ENCODE results near the gene MAG.

The MAG gene

DNA sequence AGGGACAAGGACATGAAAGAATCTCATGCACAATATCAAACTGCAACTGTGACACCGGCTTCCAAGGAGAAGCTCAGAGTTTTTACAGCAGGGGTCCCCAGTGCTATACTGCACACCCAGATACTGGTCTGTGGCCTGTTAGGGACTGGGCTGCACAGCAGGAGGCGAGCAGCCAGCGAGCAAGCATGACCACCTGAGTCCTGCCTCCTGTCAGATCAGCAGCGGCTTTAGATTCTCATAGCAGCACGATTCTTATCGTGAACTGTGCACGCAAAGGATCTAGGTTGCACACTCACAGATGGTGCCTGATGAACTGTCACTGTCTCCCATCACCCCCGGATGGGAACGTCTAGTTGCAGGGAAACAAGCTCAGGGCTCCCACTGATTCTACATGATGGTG, 23.9 kb downstream of the MAG start:
- Histone ChIP-seq H3K4me3 (no peak overlapping the region), H3K9me3 (no peaks in the 10 kb centered on the region), H3K27ac (no peak overlapping the region), H3K4me1 (no peaks in the 10 kb centered on the region), H3K27me3 (peaks cover 0 to 30% of the 10 kb centered on the region in 2 donors), H3K36me3 (no peaks in the 10 kb centered on the region)
- TF ChIP-seq, protein P1, sequence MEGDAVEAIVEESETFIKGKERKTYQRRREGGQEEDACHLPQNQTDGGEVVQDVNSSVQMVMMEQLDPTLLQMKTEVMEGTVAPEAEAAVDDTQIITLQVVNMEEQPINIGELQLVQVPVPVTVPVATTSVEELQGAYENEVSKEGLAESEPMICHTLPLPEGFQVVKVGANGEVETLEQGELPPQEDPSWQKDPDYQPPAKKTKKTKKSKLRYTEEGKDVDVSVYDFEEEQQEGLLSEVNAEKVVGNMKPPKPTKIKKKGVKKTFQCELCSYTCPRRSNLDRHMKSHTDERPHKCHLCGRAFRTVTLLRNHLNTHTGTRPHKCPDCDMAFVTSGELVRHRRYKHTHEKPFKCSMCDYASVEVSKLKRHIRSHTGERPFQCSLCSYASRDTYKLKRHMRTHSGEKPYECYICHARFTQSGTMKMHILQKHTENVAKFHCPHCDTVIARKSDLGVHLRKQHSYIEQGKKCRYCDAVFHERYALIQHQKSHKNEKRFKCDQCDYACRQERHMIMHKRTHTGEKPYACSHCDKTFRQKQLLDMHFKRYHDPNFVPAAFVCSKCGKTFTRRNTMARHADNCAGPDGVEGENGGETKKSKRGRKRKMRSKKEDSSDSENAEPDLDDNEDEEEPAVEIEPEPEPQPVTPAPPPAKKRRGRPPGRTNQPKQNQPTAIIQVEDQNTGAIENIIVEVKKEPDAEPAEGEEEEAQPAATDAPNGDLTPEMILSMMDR (IDR thresholded peaks at IDR 0.05): no peak
- intact Hi-C loops (cut with DNase I; ENCODE audit: low total_unique reads): no loop called here
- no peak for DNase-seq

DNA sequence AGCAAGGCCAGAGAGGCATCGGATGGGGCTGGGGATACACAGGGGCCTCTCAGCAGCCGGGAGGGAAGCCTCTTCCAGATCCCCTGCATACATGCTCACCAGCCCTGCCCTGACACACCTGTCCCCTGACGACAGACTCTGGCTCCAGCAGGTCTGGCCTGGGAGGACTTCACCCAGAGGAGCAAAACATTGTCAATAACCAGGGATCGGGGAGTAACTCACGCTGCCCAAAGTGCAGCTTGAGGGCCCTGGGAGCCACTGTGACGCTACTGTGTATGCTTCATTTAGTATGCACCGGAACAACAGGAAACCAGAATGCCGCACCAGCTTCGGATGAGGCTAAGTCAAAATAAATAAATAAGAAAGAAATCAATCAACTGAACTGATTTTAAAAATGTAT, 24.6 kb downstream of the MAG start:
- intact Hi-C loops (cut with DNase I; ENCODE audit: low total_unique reads): no loop called here
- Histone ChIP-seq H3K36me3 (no peaks in the 10 kb centered on the region), H3K27ac (no peak overlapping the region), H3K9me3 (no peaks in the 10 kb centered on the region), H3K27me3 (peaks cover 0 to 28% of the 10 kb centered on the region in 2 donors), H3K4me3 (no peak overlapping the region), H3K4me1 (no peaks in the 10 kb centered on the region)
- TF ChIP-seq, protein P1 (IDR thresholded peaks at IDR 0.05): no peak
- DNase-seq: no peak

DNA sequence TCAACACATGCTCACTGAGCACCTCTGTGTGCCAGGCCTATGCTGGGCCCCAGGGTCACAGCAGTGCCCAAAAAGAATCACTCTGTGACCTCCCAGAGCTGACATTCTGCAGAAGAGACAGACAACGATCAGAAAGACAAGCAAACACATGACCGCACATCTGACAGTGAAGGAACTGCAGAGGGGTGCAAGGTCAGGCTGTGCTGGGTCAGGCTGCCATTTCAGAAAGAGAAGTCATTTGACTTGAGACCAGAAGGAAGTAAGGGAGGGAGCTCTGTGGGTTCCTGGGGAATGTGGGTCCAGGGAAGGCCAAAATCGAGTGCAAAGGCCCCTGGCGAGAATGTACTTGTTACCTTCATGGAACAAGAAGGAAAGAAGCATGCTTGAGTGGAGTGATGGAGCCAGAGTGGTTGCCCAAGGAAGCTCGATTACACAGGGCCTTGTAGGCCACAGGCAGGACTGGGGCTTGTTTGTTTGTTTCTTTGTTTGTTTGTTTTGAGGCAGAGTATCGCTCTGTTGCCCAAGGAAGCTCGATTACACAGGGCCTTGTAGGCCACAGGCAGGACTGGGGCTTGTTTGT, 25.6 kb downstream of the MAG start:
- intact Hi-C loops (cut with DNase I; ENCODE audit: low total_unique reads): no loop called here
- peak in 1 of 2 donors; percentile 44 for DNase-seq
- Histone ChIP-seq H3K9me3 (peaks cover 0 to 4% (median 0%) of the 10 kb centered on the region in 3 donors), H3K4me1 (no peaks in the 10 kb centered on the region), H3K4me3 (no peak overlapping the region), H3K36me3 (no peaks in the 10 kb centered on the region), H3K27ac (no peak overlapping the region), H3K27me3 (peaks cover 0 to 19% of the 10 kb centered on the region in 2 donors)
- TF ChIP-seq, protein P1 (IDR thresholded peaks at IDR 0.05): no peak

DNA sequence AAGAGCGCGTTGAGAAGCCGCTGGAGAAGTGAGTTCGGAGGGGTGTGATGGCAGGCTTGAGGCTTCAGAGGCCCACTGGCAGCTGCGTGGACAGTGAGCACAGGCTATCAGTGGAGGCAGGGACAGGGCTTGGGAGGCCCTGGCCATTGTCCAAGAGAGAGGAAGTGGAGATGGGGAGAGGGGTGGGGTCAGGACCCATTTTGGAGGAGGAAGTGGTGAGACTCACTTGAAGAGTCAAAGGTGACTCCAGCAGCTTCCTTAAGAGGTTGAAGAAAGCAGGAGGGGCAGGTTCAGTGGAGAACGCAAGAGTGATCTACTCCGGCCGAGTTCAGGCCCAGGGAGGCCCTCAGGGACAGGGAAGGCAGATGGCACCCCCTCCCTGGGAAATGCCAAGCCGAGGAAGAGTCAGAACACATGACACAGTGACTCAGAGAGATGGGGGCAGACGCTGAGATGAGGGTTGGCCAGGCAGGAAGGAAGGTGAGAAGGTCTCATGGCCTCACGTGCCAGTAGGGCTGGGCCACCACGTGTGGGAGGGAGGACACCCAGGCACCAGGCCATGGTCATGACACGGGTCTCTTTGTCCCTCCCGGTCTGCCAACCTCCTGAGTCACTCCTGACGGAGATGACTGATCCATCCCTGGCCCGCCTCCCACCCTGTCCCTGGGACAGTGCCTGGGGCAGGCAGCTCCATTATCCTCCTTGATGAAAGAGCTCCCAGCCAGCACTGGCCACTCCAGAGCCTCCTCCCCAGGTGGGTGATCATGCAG, 26.9 kb downstream of the MAG start:
- DNase-seq: peak; percentile 62 to 77
- H3K4me3 ChIP-seq: no peak overlapping the region
- no peaks in the 10 kb centered on the region for H3K4me1 ChIP-seq
- TF ChIP-seq, protein P1 (IDR thresholded peaks at IDR 0.05): no peak
- peaks cover 0 to 4% (median 0%) of the 10 kb centered on the region in 3 donors for H3K9me3 ChIP-seq
- intact Hi-C loops (cut with DNase I; ENCODE audit: low total_unique reads): no loop called here
- H3K27ac ChIP-seq: peak overlapping the region in 1 of 2 donors; percentile 4
- no peaks in the 10 kb centered on the region for H3K36me3 ChIP-seq
- peaks cover 0 to 11% of the 10 kb centered on the region in 2 donors for H3K27me3 ChIP-seq

DNA sequence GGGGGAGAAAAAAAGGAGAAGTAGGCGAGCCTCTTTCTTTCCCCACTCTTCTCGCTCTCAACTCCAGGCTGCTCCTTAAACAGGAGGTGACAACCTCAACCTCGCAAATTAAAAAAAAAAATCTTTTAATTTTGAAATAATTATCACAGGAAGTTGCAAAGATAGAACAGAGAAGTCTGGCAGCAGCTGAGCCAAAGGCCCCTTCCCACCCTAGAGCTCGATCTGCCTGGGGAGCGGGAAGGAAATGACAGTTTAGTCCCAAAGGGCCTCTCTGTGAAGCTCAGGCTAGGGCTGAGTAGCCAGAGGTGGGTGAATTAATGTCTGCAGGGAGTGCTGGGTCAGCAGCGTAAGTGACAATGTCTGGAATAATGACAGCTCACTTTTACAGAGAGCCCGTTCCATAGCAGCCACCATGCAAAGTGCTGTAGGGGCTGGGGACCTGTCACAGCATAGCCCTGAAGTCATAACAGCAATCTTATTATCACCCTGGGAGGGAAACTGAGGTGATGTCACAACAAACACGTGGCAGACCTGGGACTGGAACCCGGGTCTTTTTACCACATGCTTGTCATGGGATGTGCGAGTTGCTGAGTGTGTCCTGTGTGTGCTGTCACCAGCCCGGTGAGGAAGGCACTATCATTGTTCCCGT, 28.2 kb downstream of the MAG start:
- Histone ChIP-seq H3K27me3 (peaks cover 0 to 10% of the 10 kb centered on the region in 2 donors), H3K4me3 (no peak overlapping the region), H3K36me3 (no peaks in the 10 kb centered on the region), H3K4me1 (no peaks in the 10 kb centered on the region), H3K27ac (no peak overlapping the region), H3K9me3 (peaks cover 0 to 4% (median 0%) of the 10 kb centered on the region in 3 donors)
- DNase-seq: no peak
- TF ChIP-seq, protein P1 (IDR thresholded peaks at IDR 0.05): no peak
- intact Hi-C loops (cut with DNase I; ENCODE audit: low total_unique reads): no loop called here
